GM12878 (cell line): Measurements from ENCODE around the gene MPHOSPH9. TPM values are rescaled to one million over a fixed set of nuclear protein-coding genes. Genes with fewer than 3 reads are reported as not detected.

Experiments
- ATF2 ChIP-seq: IDR thresholded peaks from 2 replicates; pipeline ENCODE4 v1.6.1; 2012; ENCODE audit warnings: low read length, inconsistent platforms
- CBFB ChIP-seq: IDR thresholded peaks from 2 replicates; pipeline ENCODE4 v1.6.1; 2016; ENCODE audit warnings: antibody characterized with exemption, low read depth
- EED ChIP-seq: sonication (generic); IDR thresholded peaks from 2 replicates; pipeline ENCODE4 v1.6.1; 2016; ENCODE audit warnings: antibody characterized with exemption, low read depth
- IKZF2 ChIP-seq, 2 experiments: fragments of 450-650 bp; IDR thresholded peaks; 2 replicates each; pipeline ENCODE4 v1.6.1; 2017; ENCODE audit warnings: mild to moderate bottlenecking in 2 of 2, moderate library complexity in 2 of 2
- IRF4 ChIP-seq: IDR thresholded peaks from 2 replicates; pipeline ENCODE4 v1.6.1; 2011; ENCODE audit warnings: low read depth, low read length
- NBN ChIP-seq: fragments of 450-650 bp; IDR thresholded peaks from 2 replicates; pipeline ENCODE4 v1.6.1; 2016
- RAD21 ChIP-seq: IDR thresholded peaks from 2 replicates; pipeline ENCODE4 v1.6.1; 2011; ENCODE audit warnings: mild to moderate bottlenecking, low read depth, low read length, moderate library complexity; ENCODE audit not compliant: insufficient read depth
- RFX5 ChIP-seq: IDR thresholded peaks from 2 replicates; pipeline ENCODE4 v1.6.1; 2011; ENCODE audit warnings: low read depth, low read length, improper control_type of control experiment
- ZNF622 ChIP-seq: fragments of 450-650 bp; IDR thresholded peaks from 2 replicates; pipeline ENCODE4 v1.6.1; 2017; ENCODE audit warnings: mild to moderate bottlenecking, inconsistent platforms
- polyA plus RNA-seq, 11 experiments: library from polyadenylated mRNA; depleted of rRNA in 4 of 11; unstranded in 6 of 11; stranded (reverse) in 5 of 11; fragments of >200 nt; fragmentation: Nextera tagmentation in 4 of 11; fragmentation: Illumina TruSeq in 1 of 11; extraction: Ambion mirVana in 4 of 11; extraction: Trizol in 1 of 11; gene quantifications; 1 replicate in 1 of 11; 2 replicates in 10 of 11; pipeline versions ENCODE4 v1.2.1 to v1.2.3, GENCODE V29; 2011 to 2016; ENCODE audit warnings: inconsistent platforms in 2 of 11, missing spikeins in 2 of 11, low read depth in 1 of 11
- total RNA-seq, 4 experiments: library from RNA; depleted of rRNA in 3 of 4; stranded (reverse); fragments of >200 nt in 3 of 4; fragmentation: Illumina TruSeq in 1 of 4; extraction: Trizol in 1 of 4; gene quantifications; 2 replicates each; pipeline versions ENCODE4 v1.2.1 to v1.2.3, GENCODE V29; 2013 to 2021
- TF ChIP-seq, protein P1 (sequence below): fragments of 450-650 bp; IDR thresholded peaks from 2 replicates; pipeline ENCODE4 v1.6.1; 2017; ENCODE audit warnings: mild to moderate bottlenecking, low read depth, inconsistent platforms; ENCODE audit not compliant: poor library complexity, severe bottlenecking

Gene MPHOSPH9
- total and polyA plus RNA-seq, 10 of the 15 experiments (the other 5 are each of a cell fraction or from before 2014, with no cell fraction given) = 11.5 to 72.2 (median 45.7) TPM

DNA sequence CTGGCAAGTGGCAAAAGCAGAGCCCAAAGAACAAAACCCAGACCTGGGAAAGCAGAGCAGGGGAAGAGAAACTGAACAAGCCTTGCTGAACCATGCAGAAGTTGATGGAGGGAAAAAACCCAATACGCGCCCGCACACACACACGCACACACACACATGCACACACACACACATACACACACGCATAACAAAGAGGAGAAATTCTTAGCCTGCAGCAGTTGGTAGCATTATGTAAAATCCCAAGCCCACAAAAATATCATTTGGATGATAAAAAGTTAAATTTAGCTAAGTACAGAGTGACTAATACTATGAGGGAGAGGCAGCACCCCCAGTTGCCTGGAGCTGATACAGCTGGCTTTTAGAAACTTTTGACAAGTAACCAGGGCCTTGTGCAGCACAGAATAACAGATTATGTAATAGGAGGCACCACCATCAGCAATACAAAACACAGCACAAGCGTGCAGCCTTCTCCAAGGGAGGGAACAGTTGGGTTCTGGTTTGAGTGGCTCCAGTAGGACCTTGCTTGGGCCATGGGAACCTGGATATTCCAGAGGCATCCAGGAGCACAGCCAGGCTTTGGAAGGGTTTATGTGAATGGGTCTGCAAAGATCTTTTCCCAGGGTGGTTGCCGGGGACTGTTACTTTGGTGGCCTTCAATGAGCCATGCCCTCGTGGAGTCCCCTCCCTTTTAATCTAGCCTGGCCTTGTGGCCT lies 117.4 kb downstream of the MPHOSPH9 start (continued):
- TF ChIP-seq, protein P1, sequence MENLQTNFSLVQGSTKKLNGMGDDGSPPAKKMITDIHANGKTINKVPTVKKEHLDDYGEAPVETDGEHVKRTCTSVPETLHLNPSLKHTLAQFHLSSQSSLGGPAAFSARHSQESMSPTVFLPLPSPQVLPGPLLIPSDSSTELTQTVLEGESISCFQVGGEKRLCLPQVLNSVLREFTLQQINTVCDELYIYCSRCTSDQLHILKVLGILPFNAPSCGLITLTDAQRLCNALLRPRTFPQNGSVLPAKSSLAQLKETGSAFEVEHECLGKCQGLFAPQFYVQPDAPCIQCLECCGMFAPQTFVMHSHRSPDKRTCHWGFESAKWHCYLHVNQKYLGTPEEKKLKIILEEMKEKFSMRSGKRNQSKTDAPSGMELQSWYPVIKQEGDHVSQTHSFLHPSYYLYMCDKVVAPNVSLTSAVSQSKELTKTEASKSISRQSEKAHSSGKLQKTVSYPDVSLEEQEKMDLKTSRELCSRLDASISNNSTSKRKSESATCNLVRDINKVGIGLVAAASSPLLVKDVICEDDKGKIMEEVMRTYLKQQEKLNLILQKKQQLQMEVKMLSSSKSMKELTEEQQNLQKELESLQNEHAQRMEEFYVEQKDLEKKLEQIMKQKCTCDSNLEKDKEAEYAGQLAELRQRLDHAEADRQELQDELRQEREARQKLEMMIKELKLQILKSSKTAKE = peak; percentile 38
- peak; percentile 30 to 40; a peak in 2 of 4 replicates for TF ChIP-seq IKZF2 (IDR thresholded peaks at IDR 0.05)
- TF ChIP-seq ZNF622 = no peak
- no peak for TF ChIP-seq IRF4
- TF ChIP-seq CBFB = no peak
- TF ChIP-seq RFX5 = no peak
- peak; percentile 77 for TF ChIP-seq NBN
- TF ChIP-seq RAD21 = 0 out of 2 replicates have a peak, but pooled peaks have one; percentile 7
- peak; percentile 0; the same call in 1 of the 2 replicates for TF ChIP-seq ATF2
- TF ChIP-seq EED = peak; percentile 67
- TF ChIP-seq, all 136 proteins: peak for 15
